GM19397 (cell line): Measurements from ENCODE around the gene VWA5B2.

Experiments used
- ATAC-seq: cut with Tn5 transposase; IDR thresholded peaks from one replicate; pipeline ENCODE4 v1.9.1; 2021; ENCODE audit warnings: mild to moderate bottlenecking, moderate library complexity; ENCODE audit not compliant: unreplicated experiment

VWA5B2 gene

DNA sequence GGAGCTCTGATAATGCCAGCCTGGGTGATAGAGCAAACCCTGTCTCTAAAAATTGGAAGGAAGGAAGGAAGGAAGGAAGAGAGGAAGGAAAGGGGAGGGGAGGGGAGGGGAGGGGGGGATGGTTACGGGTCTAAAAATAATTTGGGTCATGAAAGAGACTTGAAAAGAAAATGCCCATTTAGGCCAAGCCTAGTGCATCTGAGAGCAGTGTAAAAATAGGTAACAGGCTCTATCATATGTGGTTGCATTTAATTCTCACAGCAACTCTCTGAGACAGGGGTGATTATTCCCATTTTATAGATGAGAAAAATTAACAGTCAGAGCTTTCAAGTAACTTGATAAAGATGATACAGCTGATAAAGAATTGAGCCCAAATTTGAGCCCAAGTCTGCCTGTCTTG, 42.9 kb downstream of the VWA5B2 start:
- no peak for ATAC-seq

GRCh38 chr3:184275381-184275701, 46.0 kb downstream of the VWA5B2 start:
- no peak for ATAC-seq

- no peak for ATAC-seq
These were observed 46.9 kb downstream of the VWA5B2 start, which contains the start of gene ECE2 for GRCh38 chr3:184275961-184276910. ECE2 (plus strand) TSS chr3:184276022; CDS start chr3:184276154, 132 bp downstream.

GRCh38 chr3:184277366-184277765, 48.0 kb downstream of the VWA5B2 start:
- no peak for ATAC-seq

- no peak for ATAC-seq
These were observed 53.6 kb downstream of the VWA5B2 start for GRCh38 chr3:184282941-184283340.

GRCh38 chr3:184283681-184284080, 54.3 kb downstream of the VWA5B2 start:
- no peak for ATAC-seq

DNA sequence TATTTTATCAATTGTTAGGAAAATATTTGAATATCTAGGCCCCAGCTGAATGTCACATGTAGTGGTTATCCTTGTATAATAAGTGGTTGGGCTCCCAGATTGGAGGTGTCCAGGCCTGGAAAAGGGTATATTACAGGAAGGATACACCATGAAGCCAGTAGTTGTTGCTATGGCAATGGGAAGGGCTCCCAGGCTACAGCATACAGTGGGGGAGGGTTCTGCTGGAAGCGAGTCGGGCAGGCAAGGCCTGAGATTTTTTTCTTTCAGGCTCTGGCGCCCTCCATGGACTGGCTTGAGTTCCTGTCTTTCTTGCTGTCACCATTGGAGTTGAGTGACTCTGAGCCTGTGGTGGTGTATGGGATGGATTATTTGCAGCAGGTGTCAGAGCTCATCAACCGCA, 55.3 kb downstream of the VWA5B2 start:
- no peak for ATAC-seq

- ATAC-seq = no peak
These were observed 60.1 kb downstream of the VWA5B2 start for GRCh38 chr3:184289426-184289938.

GRCh38 chr3:184290331-184290730, 60.9 kb downstream of the VWA5B2 start:
- ATAC-seq = no peak

- no peak for ATAC-seq
These were observed 61.8 kb downstream of the VWA5B2 start for GRCh38 chr3:184291044-184291737.
